Right lobe of liver (tissue), 4 donors: ENCODE measurements around the gene BRD3.

Source experiments
- CTCF ChIP-seq, 4 donors: fragments of 200-600 bp in 3 of 4; fragments of 450-650 bp in 1 of 4; IDR thresholded peaks; one replicate each; pipeline versions ENCODE4 v1.5.1 to v1.8.0; 2016 to 2022; ENCODE audit warnings: antibody characterized with exemption in 4 of 4, mild to moderate bottlenecking in 2 of 4
- POLR2A ChIP-seq: fragments of 450-650 bp; IDR thresholded peaks from one replicate; pipeline ENCODE4 v1.6.1; 2017; ENCODE audit warnings: antibody characterized with exemption, mild to moderate bottlenecking
- donor health status: DM: no; HTN: no; CAD: no.
- donor health status: DM: no; HTN: no; CAD: no.
- donor health status: DM: no; HTN: yes; CAD: no.

GRCh38 chr9:134099123-134099761 is 31.4 kb upstream of the BRD3 start:
- no peak for TF ChIP-seq POLR2A
- peak; percentile 81 to 89 (median 86) for TF ChIP-seq CTCF (IDR thresholded peaks at IDR 0.05)
